HL-60 (cell line): ENCODE results near the gene TCF23.

Source experiments
- GABPA ChIP-seq: IDR thresholded peaks from 2 replicates; pipeline ENCODE4 v1.6.1; 2012; ENCODE audit warnings: low read depth
- POLR2AphosphoS5 ChIP-seq: IDR thresholded peaks from 2 replicates; pipeline ENCODE4 v1.6.1; 2012; ENCODE audit warnings: low read depth
- SPI1 ChIP-seq: IDR thresholded peaks from 2 replicates; pipeline ENCODE4 v1.6.1; 2012; ENCODE audit warnings: low read depth, mild to moderate bottlenecking, borderline replicate concordance
- TF ChIP-seq, protein P1 (sequence below): IDR thresholded peaks from one replicate; pipeline ENCODE4 v1.5.1; 2011; ENCODE audit warnings: low read length, control low read depth, inconsistent platforms; ENCODE audit not compliant: insufficient read depth

DNA sequence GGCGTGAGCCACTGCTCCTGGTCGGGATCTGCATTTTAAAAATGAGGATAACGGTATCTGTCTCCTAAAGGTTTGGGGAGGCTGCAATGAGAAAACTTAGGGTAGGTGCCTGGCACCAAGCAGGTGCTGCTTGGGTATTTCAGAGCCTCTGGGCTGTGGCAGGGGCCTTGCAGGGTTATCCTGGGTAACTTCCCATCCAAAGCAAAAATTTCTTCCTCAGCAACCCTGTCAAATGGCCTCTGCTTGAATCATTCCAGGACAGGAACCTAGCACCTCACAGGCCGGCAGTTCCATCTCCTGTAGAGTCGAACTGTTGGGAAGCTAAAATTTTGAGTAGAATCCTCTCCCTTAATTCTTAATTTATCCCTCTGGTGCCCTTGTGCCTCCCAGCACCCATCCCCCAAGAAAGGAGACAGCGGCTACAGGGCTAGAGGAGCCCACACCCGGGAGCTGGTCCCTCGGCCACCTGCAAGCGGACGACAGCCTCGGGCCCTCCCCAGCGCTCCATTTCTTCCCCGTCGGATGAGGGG is 30.7 kb upstream of the TCF23 start:
- TF ChIP-seq SPI1 (no peak), POLR2AphosphoS5 (no peak), GABPA (no peak)
- TF ChIP-seq, protein P1, sequence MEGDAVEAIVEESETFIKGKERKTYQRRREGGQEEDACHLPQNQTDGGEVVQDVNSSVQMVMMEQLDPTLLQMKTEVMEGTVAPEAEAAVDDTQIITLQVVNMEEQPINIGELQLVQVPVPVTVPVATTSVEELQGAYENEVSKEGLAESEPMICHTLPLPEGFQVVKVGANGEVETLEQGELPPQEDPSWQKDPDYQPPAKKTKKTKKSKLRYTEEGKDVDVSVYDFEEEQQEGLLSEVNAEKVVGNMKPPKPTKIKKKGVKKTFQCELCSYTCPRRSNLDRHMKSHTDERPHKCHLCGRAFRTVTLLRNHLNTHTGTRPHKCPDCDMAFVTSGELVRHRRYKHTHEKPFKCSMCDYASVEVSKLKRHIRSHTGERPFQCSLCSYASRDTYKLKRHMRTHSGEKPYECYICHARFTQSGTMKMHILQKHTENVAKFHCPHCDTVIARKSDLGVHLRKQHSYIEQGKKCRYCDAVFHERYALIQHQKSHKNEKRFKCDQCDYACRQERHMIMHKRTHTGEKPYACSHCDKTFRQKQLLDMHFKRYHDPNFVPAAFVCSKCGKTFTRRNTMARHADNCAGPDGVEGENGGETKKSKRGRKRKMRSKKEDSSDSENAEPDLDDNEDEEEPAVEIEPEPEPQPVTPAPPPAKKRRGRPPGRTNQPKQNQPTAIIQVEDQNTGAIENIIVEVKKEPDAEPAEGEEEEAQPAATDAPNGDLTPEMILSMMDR: no peak
